GM21515 (cell line): ENCODE data around the gene KRT4.
"Not testable (repeated sequence)": the region's sequence is repeated elsewhere in the genome, so short reads cannot be mapped to it uniquely, and the experiment has no call there.

Source experiments
- ATAC-seq: cut with Tn5 transposase; IDR thresholded peaks from one replicate; pipeline ENCODE4 v1.9.1; 2021; ENCODE audit not compliant: unreplicated experiment

Gene KRT4

DNA sequence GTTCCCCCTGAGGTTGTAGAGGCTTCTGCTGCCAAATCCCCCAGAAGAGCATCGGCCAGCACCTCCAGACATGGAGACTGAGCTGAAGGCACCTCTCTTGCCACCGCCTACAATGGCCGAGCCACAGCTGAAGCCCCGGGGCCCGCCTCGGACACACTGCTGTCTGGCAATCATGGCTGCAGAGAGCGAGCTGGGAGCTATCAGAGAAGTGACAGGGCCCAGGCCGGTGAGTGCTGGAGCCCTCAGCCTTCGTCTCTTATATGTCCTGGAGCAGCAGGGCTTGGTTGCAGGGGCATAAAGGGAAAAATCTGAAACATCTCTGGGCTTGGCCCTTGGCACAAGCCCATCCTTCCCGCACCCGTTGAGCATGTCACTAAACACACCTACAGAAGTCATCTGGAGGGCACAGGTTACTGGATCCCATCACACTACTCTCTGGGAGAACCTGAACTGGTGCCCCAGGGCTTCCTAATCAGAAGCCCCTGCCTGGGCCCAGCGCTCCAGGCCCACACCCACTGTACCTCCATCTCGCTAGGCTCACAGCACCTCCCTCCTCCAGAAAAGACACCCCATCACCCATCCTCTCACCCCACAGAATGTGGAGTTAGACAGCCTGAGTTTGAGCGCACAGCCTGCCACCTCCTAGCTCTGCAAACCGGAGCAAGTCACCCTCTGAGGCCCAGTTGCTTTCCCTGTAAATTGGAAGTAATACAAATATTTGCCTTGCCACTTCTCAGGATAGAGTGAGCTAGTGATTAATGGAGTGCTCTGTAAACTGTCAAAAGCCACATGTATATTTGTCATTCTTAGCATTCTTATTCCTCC lies at the start of gene KRT4:
TSS of gene KRT4 (minus strand) at position 232 of the 825 bp plus-strand sequence. CDS start at position 174, 58 bp downstream.
- no peak for ATAC-seq

DNA sequence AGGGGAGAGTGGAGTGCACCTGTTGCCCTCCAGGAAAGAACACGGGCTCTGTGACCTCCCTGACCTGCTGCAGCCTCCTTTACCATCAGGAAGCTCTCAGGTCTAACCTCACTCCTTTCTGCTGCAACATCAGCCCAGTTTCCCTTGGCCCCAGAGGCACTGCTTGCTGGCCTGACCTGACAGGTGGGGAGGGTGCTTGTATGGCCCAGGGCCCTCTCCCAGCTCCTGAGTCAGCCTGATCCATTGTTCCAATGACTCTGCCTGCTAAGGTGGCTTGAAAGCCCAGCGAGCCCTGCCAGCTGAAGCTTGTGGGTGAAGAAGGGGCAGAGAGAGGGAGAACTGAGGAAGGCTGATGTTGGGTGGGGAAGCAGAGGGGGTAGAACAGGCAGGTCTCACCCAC lies 48.1 kb upstream of the KRT4 start:
- no peak for ATAC-seq

DNA sequence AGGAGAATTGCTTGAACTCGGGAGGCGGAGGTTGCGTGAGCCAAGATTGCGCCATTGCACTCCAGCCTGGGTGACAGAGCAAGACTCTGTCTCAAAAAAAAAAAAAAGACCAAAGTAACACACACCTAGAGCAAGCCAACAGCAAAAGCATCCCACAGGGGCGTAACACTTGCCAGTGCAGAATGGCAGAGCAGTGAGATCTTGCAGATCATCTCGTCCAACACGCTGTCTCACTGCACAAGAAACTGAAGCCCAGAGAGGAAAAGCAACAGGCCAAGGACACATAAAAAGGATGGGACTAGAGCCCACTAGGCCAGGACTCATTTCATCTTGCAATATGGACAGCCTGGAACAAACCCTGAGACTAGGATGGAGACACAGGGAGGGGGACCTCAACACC lies 47.6 kb upstream of the KRT4 start:
- ATAC-seq = no peak

DNA sequence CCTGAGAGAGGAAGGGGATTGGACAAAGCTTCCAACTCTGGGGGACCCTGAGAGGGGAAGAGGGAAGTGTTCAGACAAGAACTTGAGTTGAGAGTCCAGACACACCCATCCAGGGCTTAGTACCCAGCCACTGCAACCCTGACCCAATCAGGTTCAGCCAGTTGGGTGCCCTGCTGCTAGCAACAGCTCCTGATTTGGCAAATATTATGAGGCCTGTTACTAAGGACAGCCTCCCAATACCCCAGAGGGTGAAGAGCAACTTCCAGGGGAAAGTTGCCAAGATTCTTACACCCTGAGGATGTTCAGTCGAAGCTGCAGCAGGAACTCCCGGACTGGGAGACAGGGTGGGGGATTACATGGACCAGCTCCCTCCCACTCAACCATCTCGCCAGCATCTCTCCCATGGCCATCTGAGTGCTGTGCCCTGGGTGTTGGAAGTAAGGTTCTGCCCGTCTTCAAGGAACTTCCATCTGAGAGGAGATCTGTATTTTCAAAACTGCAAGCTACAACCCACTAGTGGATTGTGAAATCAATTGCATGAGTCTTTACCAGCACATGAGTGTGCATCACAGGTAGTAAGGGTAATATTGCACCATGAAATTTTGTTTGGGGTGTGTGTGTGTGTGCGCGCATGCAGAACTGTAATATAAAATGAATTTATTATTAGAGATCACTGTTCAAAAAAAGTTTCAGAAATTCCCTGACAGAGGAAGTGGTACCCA lies 46.3 kb upstream of the KRT4 start:
- ATAC-seq = no peak

DNA sequence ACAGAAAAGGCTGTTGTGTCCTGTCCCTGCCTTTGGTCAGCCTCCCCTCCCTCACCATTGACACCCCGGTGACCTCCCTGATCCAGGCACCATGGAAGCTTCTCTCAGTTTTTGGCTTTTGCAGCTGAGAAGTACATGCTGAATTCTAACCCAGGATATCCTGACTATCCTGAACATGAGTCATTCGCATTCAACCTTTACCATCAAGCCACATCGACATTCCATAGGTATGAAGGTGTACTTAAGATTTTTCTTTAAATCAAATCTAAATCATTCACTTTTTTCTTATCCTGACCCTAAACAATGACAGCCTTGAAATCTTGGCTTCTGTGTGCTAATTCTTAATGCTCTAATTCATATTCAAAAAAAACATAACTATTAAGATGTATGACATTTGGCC lies 43.6 kb upstream of the KRT4 start:
- no peak for ATAC-seq

DNA sequence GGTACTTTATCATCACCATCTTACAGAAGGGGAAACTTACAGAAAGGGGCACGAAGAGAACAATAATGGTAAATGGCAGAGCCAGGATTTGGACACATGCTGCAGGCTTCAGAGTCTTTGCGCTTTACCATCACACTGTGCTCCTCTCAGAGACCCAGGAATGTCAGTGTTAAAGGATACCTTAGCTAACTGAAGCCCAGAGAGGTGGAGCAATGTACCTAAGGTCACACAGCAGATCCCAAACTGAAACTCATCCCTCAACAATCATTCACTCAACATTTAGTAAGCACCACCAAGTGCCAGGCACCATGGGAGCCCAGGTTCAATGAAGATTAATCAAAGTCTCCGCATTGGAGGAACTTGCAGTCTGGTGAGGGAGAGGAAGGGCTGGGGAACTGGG lies 42.9 kb upstream of the KRT4 start:
- ATAC-seq = no peak

DNA sequence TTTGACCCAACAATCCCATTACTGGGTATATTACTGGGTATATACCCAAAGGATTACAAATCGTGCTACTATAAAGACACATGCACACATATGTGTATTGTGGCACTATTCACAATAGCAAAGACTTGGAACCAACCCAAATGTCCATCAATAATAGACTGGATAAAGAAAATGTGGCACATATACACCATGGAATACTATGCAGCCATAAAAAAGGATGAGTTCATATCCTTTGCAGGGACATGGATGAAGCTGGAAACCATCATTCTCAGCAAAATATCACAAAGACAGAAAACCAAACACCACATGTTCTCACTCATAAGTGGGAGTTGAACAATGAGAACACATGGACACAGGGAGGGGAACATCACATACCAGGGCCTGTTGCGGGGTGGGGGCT lies 42.2 kb upstream of the KRT4 start:
- not testable (repeated sequence) for ATAC-seq

DNA sequence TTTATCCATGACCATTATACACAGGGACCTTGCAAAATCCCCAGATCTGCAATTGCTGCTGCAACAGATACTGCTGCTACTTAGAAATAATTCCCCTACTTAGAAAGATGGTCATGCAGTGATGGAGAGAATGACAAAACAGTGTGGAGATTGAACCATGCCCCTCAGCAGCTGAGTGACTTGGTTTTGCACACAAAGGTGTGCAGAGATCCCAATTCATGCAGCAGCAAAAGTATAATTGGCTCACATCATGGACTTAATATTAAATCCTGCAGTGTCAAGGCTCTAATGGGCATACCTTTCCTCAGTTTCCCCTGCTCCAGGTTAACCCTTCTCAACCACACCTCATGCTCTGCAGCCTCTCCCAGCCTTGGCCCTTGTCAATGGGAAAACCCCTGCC lies 37.9 kb upstream of the KRT4 start:
- no peak for ATAC-seq

DNA sequence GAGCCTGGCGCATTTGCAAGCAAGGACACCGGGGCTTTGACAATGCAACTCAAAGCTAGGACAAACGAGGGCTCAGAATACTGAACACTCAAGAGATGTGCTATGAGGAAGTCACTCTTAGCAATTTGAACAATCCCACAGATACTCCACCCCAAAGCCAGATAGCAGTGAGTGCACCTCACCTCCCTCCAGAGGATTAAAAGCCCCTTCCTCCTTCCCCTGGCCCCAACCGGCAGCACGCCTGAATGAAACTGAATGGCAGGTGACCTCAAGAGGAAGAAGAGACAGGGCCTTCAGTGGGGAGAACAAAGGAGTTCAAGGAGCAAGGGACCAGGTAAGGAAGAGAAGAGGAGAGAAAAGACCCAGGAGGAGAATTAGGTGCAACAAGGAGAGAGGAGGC lies 36.8 kb upstream of the KRT4 start:
- no peak for ATAC-seq

DNA sequence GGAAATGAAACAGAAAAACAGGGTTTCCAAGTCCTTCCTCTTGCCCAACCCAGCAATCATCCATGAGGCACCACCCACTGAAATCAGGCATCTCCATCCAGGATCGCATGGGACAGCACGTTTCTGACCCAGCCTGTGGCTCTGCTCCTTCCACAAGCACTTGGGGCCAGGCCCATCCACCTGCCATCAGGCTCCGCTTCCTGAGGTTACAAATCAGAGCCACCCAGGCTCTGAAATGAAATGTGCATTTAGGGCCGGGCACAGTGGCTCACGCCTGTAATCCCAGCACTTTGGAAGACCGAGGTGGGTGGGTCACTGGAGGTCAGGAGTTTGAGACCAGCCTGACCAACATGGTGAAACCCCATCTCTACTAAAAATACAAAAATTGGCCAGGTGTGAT lies 35.6 kb upstream of the KRT4 start:
- ATAC-seq = no peak

DNA sequence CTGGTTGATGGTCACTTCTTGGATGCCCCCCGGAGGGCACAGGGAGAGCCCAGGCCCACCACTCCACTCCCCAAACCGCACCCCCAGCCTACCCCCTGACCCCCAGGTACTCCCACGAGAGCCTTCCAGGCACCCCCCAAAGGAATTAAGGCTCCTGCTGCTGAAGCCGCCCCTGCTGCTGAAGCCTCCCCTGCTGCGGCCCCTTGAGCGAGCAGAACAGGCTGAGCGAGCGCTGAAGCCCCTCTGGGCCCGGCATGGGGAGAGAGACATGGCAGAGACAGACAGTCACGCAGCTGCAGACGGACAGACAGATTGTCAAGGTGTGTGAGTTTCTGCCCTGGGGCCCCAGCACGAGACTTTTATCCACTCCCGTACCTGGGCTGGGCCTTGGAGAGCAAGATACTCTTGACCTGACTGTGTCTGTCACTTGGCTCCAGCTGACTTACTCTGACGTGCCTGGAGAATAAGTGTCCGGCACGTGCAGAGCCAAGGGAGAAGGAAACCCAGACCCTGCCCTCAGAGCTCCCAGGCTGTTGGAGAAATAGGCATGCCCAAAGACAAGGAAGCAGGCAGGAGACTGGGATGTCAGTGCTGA lies 34.8 kb upstream of the KRT4 start, which contains the start of gene KRT78:
TSS of gene KRT78 (minus strand) at position 334 of the 595 bp plus-strand sequence. CDS start at position 270, 64 bp downstream.
- no peak for ATAC-seq

DNA sequence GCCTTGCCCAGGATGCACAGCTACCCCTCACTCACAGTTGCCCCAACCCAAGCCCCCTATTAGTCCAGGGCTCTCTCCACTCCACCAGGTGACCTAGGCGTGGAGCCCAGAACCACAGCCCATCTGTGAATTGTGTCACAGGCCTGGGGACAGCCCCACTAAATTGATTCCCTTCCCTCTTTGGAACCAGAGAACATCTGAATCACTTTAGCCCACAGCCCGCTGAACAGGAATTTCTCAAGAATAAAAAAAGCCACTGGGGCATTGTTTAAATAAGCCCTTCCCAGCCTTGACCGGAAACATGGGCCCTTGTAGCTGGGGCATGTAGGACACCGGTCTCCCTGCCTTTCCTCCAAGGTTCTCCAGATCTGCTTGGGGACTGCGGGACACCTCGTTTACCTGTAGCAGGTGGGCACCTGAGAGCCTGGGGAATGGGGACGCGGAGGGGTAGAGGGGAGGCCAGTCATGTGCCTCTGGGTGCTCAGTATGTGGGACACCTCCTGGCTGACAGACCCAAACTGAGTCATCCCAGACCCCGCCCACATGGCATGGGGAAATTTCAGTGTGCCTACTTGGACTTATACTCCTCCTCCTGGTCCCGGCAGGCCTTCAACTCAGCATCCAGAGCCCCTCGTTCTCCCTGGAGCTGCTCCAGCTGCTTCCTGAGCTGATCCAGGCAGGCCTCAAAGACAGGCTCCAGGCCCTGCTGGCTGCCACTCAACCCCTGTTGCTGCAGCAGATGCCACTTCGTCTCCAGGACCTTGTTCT lies 33.6 kb upstream of the KRT4 start:
- no peak for ATAC-seq

DNA sequence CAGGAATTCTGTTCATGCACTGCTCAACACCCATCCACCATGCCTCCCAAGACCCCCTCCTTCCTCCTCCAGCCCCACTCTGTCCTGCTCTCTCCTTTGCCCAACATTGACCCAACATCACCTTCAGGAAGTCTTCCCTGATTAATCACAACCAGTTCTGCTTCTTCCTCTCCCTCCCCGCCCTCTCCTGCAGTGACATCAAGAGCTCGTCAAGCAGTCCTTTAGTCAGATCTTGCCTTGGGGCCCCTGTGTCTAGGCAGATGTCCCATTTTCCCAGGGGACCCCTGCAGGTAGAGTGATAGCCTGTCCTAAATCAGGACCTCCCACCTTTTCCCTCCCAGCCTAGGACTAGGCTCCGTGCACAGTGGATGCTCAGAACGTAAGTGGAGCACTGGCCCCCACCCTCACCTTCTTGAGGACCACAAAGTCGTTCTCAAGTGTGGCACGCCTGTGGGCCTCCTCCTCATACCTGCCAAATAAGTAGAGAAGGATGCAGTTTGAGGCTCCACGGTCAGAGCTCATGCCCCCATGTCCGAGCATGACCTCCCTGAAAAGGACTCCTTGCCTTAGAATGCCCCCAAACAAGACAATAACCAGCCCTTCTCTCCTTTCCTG lies 32.5 kb upstream of the KRT4 start:
- ATAC-seq = no peak

DNA sequence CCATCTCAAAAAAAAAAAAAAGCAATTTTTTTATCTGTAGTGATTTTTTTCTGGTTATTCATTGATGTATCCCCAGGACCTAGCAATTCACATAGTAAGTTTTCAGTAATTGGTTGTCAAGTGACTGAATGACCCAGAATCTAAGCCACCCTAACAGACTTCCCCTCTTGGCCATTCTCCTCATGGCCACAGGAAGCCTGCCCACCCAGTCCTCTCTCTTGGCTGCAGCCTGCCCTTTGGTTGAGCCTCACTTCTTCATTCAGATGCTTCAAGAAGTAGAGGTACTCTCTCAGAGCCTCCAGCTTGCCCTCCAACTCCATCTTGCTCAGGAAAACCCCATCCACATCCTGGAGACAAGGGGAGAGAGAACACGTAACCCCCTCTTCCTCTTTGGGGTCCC lies 32.0 kb upstream of the KRT4 start:
- ATAC-seq = no peak

DNA sequence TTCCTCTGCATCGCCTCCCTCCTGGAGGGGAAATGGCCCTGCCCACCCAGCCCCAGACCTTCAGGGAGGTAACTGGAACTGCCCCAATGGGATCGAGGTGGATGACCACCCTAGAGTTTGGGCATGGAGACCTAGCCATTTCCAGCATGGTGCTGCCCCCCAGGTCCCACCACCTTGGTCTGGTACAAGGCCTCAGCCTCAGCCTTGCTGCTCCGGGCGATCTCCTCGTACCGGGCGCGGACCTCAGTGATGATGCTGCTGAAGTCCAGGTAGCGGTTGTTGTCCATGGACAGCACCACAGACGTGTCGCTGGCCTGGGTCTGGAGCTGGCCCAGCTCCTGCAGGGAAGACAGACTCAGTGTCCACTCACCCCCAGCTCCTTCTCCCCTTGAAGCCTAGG lies 30.5 kb upstream of the KRT4 start:
- no peak for ATAC-seq

DNA sequence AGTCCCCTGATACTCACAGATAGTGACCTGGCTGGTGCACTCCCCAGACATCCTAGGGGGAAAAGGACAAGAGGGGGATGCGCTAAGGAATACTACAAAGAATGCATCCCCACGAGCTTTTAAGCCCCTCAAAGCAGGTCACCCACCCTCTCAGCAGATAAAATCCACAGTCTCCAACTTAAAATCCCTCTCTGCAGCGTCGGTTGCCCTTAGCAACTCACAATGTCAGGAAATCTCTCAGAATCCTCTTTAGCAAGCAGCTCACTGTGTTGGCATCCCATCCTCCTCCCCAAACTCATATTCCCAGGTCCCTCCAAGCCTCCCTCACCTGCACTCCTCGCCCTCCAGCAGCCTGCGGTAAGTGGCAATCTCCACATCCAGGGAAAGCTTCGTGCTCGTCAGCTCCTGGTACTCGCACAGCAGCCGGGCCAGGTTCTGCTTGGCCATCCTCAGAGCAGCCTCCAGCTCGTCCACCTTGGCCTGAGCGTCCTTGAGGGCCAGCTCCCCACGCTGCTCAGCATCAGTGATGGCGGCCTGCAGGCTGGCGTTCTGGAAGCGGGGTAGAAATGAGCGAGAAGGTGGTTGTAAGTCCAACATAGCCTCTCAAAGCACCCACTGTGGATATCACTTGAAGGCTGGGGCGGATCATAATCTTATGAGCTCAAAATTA lies 25.7 kb upstream of the KRT4 start:
- no peak for ATAC-seq

DNA sequence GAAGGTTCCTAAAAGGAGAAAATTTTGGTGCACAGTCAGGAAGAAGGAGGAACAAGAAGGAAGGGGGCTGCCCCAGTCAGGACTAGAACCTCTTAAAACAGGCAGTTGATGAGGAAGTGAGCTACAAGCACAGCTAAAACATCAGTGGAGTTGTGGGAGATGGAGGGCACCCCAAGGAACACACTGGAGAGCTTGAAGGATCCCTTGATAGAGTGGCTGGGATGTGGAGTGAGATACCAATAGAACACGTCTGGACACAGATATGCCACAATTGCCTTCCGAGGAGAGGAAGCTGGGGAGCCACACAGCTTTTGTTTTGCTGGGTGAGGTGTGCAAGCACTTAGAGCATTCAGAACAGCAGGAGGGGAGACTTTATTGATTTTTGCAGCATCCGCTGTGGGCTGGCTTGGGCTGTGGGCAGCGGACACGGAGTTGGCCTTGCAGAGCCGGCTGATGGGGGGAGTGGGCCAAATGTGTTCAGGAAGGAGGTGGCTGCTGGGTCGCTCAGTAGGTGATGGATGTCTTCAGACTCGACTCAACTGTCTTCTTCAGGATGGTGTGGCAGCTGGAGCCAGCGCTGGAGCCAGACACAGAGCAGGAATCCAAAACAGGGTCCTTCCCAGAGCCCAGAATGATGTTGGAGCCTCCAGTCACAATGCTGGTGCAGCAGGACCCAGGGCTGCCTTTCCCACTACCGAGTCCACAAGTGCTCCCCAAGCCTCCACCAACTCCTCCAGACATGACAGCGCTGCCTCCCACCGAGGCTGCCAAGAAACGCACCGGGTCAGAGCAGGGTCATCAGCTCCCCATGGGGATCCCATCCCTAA lies 24.9 kb upstream of the KRT4 start:
- no peak for ATAC-seq

DNA sequence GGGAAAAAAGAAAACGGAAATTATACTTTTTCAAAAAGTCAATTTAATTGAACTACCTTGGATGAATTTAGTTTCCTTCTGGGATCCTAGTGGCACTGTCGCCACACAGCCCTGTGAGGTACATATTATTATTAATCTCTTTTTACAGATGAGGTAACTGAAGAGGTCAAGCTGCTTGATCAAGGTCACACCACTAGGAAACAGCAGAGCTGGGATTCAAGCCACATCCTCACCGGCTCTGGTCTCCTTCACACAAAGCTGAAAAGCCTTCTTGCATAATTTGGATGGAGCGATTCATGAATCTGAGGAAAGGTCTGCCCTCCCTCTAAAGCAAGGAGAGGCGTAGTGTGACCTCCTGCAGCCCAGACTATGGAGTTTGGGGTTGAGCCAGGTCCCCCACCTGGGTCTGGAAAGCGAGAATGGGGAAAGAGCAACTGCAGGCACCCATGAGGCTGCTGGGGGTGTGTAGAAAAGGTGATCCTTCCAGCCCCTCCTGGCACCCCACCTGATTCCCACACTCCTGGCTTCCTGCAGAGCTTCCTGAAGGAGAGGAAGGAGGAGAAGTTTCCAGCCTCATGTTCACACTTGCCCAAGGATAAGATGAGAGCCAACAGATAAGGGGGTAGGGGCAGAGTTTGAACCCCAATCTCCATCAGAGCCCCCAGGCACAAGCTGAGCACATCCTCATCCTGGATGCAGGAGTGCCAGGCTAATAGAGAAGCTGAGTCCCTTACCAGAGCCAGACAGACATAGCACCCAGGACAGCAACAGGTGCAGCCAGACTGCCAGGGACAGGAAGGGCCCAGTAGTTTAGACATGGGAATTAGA lies 24.1 kb upstream of the KRT4 start:
- no peak for ATAC-seq

DNA sequence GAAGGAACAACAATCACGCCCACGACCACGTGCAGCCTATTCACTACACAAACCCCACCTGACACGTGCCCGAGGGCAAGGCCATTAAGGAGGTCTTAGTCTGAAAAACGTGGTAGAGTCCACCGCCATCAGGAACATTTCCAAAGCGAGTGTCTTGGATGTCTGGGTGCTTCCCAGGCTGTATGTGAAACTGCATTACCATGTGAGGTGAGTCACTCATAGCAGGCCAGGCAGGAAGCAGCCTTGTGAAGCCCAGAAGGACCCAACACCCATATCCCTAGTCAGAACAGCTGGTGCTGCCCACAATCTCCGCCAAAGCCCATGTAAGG lies 23.5 kb upstream of the KRT4 start:
- ATAC-seq = no peak
